ENCODE results near the gene MRI1. TPM values are rescaled to one million over a fixed set of nuclear protein-coding genes. Genes with fewer than 3 reads are reported as not detected.

The MRI1 gene
- total and polyA plus RNA-seq, 2 donors (not counting 3 experiments of a cell fraction or from before 2014, with no cell fraction given) = 56.2 to 63.2 TPM

- Histone ChIP-seq H3K9ac (replicated peaks; ENCODE audit: extremely low read depth, insufficient read depth, low read length) (no peak overlapping the region), H3K27ac (ENCODE audit: insufficient read depth, low read depth, low read length) (no peak overlapping the region), H4K20me1 (replicated peaks; ENCODE audit: control insufficient read depth, extremely low read depth, insufficient read depth, low read length) (no peaks in the 10 kb centered on the region), H3K4me3 (replicated peaks in 1 of 3; ENCODE audit: insufficient read depth in 1 of 3, low read depth in 1 of 3, low read length in 3 of 3) (no peak overlapping the region), H3K79me2 (ENCODE audit: control insufficient read depth, insufficient read depth, low read length) (no peaks in the 10 kb centered on the region), H3K36me3 (ENCODE audit: control insufficient read depth in 2 of 2, extremely low read depth in 1 of 2, insufficient read depth in 2 of 2, low read length in 2 of 2) (peaks cover 3 to 32% of the 10 kb centered on the region in 2 experiments), H3K9me1 (replicated peaks; ENCODE audit: control insufficient read depth, extremely low read depth, insufficient read depth, low read length) (no peaks in the 10 kb centered on the region), H2AFZ (ENCODE audit: low read depth, low read length) (no peak overlapping the region), H3K27me3 (ENCODE audit: control insufficient read depth in 2 of 2, insufficient read depth in 2 of 2, low read length in 2 of 2) (no peaks in the 10 kb centered on the region), H3K9me3 (replicated peaks; ENCODE audit: control insufficient read depth, insufficient read depth, low read length) (no peaks in the 10 kb centered on the region), H3K4me2 (ENCODE audit: insufficient read depth, low read length) (no peak overlapping the region), H3K4me1 (ENCODE audit: control insufficient read depth, extremely low read depth, insufficient read depth, low read length) (no peaks in the 10 kb centered on the region)
- no TSS peak for BruUV-seq (replicated peaks)
- FAIRE-seq (no peak), DNase-seq (ENCODE audit: low read depth, low spot score) (no peak)
- CTCF ChIA-PET = interaction anchor here (3.0 kb wide), 1 partner anchor 19 kb away, joined by 6 read pairs; no protein-coding TSS in a partner anchor
- intact Hi-C loops (cut with micrococcal nuclease) (no loop called here), dilution Hi-C loops (cut with MboI; ENCODE audit: extremely low pct_ligation_motif_present, low sequenced_read_pairs) (no loop called here)
- POLR2A ChIA-PET = no interaction called here
- TF ChIP-seq CTCF (IDR thresholded peaks at IDR 0.05; ENCODE audit: extremely low read depth in 1 of 2, insufficient read depth in 1 of 2, low read depth in 1 of 2, low read length in 2 of 2) (no peak), POLR2A (IDR thresholded peaks at IDR 0.05; ENCODE audit: low read depth, low read length) (no peak), FOS (IDR thresholded peaks at IDR 0.05; ENCODE audit: borderline replicate concordance, insufficient read depth, low read length) (no peak), MAX (IDR thresholded peaks at IDR 0.05; ENCODE audit: insufficient read depth, insufficient read length) (no peak), POLR2AphosphoS5 (IDR thresholded peaks at IDR 0.05; ENCODE audit: insufficient read depth, low read depth, low read length) (no peak), JUN (IDR thresholded peaks at IDR 0.05; ENCODE audit: borderline replicate concordance, insufficient read depth, insufficient read length, low read depth) (no peak), GATA2 (IDR thresholded peaks at IDR 0.05; ENCODE audit: insufficient read depth, insufficient read length, low read depth, low read length) (no peak), MYC (IDR thresholded peaks at IDR 0.05; ENCODE audit: low read depth, low read length) (no peak), EZH2 (IDR thresholded peaks at IDR 0.05; ENCODE audit: borderline replicate concordance, low read depth, low read length, severe bottlenecking) (no peak)
Measured at GRCh38 chr19:13817615-13818371, 53.5 kb downstream of the MRI1 start.

Measured in endothelial cell of umbilical vein (primary cell).